Measurements from ENCODE around the gene TCP11.
A peak's percentile ranks its signal among the peaks of the same experiment; 100 is the strongest.

TCP11 gene

GRCh38 chr6:35141007-35141655, at the start of gene TCP11:
TSS of gene TCP11 (minus strand) at chr6:35141339. CDS start at chr6:35140870, 469 bp downstream.
- DNase-seq (ENCODE audit: low spot score) = no peak

GRCh38 chr6:35190306-35190705, 49.2 kb upstream of the TCP11 start:
- no peak for DNase-seq (ENCODE audit: low spot score)

- no peak for DNase-seq (ENCODE audit: low spot score)
These were observed 47.7 kb upstream of the TCP11 start for GRCh38 chr6:35188886-35189285.

GRCh38 chr6:35186571-35186970, 45.4 kb upstream of the TCP11 start:
- no peak for DNase-seq (ENCODE audit: low spot score)

DNA sequence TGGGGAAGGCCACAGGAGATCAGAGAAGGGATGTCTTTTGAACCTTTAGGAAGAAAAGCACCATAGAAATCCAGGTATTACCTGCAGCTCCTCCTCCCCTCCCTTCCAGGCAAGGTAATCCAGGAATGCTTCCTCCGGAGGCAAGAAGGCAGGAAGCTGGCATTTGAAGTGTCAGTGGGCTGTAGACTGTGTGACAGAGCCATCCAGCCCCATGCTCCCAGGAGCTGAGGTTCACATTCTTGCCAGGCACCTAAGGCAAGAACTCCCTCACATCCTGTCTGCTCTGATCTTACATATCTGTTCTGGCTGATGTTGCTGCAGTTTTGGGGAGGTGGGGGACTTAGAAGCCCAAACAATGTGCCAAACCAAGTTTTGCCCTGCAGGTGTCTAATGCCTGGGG, 44.8 kb upstream of the TCP11 start:
- DNase-seq (ENCODE audit: low spot score) = no peak

- peak; percentile 65 for DNase-seq (ENCODE audit: low spot score)
These were observed 44.2 kb upstream of the TCP11 start for GRCh38 chr6:35185302-35185681.

DNA sequence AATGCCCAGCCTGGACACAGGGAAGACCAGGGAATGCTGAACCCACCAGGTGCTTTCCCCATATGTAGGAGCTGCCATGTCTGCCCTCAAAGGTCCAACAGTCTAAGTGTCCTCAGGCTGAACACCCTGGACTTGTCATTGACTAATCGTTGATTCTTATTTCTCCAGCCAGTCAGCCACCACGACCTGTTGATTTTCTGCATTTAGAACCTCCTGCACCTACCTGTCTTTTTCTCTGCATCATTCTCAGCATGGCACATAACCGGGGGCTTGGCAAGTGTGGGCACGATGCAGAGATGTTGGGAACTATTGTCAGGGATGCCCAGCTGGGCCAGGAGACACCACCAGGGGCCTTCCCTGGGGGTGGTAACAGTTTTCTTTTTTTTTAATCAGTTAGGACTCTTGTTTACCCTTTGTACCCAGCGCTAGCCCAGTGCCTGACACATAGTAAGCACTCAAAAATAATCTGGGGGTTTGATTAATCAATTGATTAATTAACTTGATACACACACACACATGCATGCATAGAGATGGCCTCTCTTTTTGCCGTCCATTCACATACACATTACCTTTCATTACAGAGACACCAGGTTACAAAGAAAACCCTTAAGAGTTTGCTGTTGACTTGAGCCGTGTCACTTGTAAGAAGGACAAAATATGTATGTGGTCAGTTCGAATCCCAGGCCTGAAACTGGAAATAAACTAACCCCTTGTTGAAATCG, 43.6 kb upstream of the TCP11 start:
- DNase-seq (ENCODE audit: low spot score) = no peak

- DNase-seq (ENCODE audit: low spot score) = no peak
These were observed 42.8 kb upstream of the TCP11 start for GRCh38 chr6:35183935-35184334.

- no peak for DNase-seq (ENCODE audit: low spot score)
These were observed 42.1 kb upstream of the TCP11 start for GRCh38 chr6:35183281-35183680.

GRCh38 chr6:35181933-35182612, 40.9 kb upstream of the TCP11 start:
- peak; percentile 69 for DNase-seq (ENCODE audit: low spot score)

GRCh38 chr6:35181308-35181932, 40.3 kb upstream of the TCP11 start:
- DNase-seq (ENCODE audit: low spot score) = peak; percentile 44

DNA sequence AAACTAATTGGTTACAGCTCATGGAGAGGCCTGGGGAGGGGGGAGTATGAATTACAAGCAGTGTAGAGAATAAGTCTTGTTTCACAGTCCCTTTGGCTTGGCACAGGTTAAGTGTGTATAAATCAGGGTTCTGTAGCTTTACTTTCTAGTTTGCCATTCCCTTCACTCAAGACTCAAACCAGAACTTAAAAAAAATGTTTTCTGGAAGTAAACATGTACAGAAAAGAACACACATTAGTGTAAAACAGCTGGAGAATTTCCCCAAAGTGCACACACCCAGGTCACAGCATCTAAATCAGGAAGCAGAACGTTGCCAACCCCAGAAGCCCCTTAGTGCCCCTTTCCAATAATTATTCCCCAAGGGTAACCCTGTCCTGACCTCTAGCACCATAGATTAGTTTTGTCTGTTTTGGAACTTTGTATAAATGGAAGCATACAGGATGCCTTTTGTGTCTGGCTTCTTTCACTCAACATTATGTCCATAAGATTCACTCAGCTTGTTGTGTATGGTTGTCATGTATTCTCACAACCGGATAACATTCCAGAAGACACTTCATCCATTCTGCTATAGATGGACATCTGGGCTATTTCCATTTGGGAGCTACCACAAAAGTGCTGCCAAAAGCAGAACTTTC, 38.9 kb upstream of the TCP11 start:
- DNase-seq (ENCODE audit: low spot score) = no peak

DNA sequence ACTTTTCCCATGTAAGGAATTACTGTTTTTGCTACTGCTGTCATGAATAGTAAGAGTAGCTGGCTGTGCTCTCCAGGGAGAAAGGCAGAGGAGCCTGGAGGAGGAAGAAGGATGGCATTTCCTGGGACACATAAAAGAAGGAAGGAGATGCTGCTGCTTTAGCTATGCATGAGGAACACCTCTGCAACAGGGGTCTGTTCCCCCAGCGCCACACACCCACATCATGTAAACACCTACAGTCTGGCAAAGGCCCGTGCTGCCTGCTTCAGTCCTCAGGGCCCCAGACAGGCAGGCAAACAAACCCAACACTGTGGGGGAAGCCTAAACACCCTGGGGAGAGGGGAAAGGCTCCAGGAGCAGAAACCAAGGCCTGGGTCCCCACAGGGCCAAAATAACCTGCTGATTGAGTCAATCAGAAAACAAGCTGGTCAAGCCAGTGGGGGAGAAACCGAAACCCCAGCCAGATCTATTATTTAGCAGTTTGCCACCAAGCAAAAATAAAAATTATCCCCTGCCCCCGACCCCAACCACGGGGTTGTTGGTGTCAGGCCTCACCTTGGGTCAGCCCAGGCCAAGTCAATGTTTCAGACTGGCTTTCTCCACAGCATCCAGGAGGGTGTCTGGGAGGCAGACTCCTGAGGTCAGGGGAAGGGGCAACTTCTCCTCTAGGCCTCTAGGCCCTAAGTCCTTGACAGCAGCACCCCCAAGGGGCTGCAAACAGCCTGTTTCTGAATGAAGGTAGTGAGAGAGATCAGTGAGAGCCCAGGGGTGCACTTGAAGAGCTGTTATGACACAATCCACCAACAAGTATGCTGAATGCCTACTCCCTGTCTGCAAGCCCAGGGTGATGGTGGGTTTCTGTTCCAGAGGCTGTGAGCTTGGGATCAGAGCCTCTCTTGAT, 38.0 kb upstream of the TCP11 start:
- DNase-seq (ENCODE audit: low spot score) = no peak

GRCh38 chr6:35178012-35178411, 36.9 kb upstream of the TCP11 start:
- DNase-seq (ENCODE audit: low spot score) = no peak

- DNase-seq (ENCODE audit: low spot score) = no peak
These were observed 36.5 kb upstream of the TCP11 start for GRCh38 chr6:35177596-35177995.

GRCh38 chr6:35177157-35177556, 36.0 kb upstream of the TCP11 start:
- no peak for DNase-seq (ENCODE audit: low spot score)

DNA sequence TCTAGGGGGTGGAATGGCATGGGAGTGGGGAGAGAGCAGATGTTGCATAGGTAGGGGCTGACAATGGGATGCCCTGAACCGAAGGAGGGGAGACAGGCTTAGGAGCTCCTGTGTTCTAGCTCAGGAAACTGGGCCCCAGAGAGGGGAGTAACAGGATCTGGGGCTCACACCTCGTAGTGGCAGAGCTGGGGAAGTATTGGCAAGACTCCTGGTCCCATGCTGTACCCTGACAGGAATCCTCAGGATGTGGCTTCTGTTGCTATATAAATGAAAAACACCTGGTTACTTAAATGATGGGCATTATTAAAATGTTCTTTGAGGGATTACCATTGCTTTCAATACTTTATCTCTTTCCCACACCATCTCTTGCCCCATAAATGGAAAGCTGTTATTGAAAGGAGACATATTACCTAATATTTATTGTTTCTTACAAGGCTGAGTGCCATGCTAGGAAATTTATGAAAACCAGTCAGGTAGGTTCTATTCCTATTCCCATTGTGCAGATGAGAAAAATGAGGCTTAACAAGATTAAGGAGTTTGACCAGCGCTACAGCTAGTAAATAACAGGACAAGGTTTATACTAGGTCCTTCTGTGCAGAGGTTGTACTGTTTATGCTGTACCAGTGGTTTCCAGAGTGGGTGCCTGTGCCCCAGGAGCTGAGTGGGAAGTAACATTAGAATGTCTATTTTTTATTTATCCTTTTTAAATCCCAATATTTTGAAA, 35.3 kb upstream of the TCP11 start:
- DNase-seq (ENCODE audit: low spot score) = no peak

GRCh38 chr6:35174501-35174900, 33.4 kb upstream of the TCP11 start:
- no peak for DNase-seq (ENCODE audit: low spot score)

- DNase-seq (ENCODE audit: low spot score) = no peak
These were observed 32.9 kb upstream of the TCP11 start for GRCh38 chr6:35174088-35174434.

- DNase-seq (ENCODE audit: low spot score) = no peak
These were observed 32.4 kb upstream of the TCP11 start for GRCh38 chr6:35173427-35174087.
